TTC549 (cell line): ENCODE measurements around the gene UCP3.

Experiments used
- FAIRE-seq: peaks from 2 replicates; lab custom pipeline; 2012; peaks lifted over from hg19 to GRCh38; lab: Jason Lieb, UNC

The UCP3 gene

DNA sequence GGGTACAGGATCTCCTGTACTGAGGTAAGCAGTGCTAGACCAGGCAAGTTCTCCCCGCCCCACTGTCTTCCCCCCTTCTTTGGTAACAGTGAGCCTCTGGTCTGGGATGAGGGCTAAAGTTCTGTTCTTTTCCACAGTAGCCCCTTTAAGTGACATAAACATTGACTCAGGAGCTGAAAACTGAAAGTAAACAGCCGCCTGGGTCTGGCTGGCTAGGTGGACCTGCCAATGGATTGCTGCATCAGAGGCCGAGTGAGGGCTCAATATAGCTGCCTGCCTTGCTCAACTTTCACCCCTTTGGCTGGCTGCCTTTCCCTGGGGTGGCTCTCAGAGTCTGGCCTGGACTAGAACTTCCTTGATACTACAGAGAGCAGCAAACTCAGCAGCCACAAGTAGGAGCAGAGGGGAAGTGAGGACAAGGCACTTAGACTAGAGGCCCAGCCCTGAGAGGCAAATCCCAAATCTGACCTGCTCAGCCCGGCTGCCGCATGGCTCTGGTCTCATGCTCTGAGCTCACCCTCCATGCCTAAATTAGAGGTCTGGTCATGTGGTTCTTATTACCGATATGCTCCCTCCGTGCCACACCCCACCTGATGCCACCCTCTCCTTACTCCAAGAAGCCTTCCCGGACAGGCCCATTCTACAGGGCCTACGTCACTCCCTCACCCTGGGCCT lies 9.6 kb upstream of the UCP3 start:
- no peak for FAIRE-seq

DNA sequence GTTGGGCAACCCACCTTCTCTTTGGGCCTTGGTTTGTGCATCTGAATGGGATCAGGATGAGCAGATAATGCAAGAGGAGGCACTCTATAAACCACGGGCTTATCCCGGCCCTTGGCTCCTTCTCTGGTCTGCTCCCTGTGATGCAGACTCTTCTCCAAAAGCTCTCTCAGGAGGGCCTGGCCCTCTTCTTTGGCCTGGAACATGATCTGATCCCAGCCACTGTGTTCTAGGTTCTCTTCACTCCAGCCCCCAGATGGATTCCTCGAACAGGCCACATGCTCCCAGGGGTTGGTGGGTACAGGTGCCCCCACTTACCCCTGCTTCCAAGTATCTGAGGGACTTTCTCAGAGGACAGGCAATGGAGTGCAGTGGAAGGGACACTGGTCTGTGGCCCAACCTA lies 8.7 kb upstream of the UCP3 start:
- no peak for FAIRE-seq

- FAIRE-seq: no peak
These were observed 7.2 kb upstream of the UCP3 start for GRCh38 chr11:74015919-74016684.

- FAIRE-seq: no peak
These were observed 6.0 kb upstream of the UCP3 start for GRCh38 chr11:74014880-74015279.

DNA sequence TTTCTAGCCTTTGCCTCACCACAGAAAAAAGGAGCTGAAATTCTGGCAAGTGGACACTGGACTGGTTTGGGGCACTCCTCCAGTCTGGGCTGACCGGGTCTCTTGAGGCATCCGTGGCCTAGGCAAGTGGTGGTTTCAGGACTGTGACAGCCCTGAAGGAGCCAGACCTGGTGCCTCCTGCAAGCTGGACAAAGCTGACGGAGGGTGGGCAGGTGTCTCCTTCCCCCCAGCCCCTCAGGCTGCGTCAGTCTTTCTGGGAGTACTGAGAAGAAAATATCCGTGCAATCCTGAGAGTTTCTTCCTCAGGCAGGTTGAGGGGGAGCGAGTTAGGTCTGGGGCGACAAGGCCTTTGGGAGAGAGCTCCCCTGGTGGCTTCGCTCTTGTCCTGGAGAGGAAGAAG lies 4.3 kb upstream of the UCP3 start:
- no peak for FAIRE-seq

DNA sequence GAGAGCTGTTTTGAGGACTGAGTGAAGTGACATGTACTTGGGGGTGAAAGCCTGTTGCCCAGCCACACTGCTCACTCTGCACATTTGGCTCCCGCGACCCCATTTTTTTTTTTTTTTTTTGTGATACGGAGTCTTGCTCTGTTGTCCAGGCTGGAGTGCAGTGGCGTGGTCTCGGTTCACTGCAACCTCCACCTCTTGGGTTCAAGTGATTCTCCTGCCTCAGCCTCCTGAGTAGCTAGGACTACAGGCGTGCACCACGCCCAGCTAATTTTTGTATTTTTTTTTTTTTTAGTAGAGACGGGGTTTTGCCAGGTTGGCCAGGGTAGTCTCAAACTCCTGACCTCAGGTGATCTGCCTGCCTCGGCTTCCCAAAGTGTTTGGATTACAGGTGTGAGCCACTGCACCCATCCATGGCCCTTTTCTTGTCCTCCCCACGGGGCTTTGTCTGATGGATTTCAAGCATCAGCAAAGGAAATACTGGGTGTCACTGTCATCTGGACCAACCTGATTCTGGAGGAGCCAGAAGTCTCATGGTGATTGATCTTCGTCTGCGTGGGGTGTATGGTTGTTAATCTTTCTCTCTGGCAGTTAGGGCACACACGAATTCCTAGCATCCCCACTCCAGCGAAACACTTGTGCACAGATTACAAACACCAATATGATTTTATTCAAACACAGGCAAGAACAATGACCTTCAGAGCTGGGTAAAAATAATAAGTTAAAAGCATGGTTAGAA lies 3.4 kb upstream of the UCP3 start:
- no peak for FAIRE-seq

GRCh38 chr11:74011360-74012073 lies 2.6 kb upstream of the UCP3 start:
- FAIRE-seq: no peak

GRCh38 chr11:74010306-74011300 lies 1.7 kb upstream of the UCP3 start:
- no peak for FAIRE-seq

DNA sequence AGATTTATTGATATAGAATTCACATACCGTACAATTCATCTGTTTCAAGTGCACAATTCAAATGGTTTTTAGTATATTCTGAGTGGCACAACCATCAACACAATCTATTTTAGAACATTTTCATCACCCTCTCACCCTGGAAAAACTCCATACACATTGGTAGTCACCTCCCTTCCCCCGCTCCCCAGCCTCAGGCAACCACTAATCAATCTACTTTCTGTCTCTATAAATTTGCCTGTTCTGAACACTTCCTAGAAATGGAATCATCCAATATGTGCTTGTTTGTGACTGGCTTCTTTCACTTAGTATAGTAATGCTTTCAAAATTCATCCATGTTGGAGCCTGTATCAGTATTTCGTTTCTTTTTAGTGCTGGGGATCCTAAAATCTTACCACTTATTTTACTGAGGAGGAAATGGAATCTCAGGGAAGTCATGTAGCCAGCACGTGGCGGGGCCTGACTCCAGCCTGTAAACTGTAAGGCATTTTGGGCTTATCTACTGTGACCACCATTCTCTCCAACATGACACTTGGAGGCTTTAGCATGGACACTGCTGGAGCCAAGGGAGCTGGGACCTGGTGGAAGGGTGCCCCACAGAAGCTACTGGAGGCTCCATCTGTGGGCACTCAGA lies 905 bp upstream of the UCP3 start:
- no peak for FAIRE-seq

- FAIRE-seq: no peak
These were observed 304 bp upstream of the UCP3 start for GRCh38 chr11:74009230-74009547.

DNA sequence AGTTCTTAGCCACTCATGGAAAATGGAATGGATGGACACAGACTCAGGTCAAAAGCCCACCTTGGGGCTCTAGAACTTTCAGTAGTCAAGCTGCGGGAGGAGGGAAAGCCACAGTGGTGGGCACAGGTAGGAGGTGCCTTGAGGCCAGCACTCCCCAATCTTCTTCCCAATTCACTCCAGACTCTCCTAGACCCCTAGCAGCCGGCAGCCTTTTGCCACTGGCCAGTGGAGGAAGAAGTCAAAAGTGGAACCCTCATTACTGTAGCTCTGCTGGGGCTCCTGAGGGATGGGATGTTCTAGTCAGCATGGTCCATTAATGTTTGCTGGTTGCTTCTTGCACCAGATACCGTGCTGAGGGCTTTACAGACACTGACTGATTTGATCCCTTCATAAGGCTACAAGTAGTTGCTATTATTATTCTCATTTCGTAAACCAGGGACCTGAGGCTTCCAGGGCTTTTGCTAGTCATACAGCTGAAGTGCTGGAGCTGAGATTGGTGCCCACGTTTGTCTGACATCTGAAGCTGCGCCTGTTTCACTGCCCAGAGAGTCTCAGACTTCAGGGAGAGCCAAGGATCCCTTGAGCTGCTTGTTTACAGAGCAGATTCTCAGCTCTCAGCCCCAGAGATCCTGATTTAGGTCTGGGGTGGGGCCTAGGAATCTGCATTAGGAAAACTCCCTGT lies 1.1 kb downstream of the UCP3 start:
- FAIRE-seq: no peak

DNA sequence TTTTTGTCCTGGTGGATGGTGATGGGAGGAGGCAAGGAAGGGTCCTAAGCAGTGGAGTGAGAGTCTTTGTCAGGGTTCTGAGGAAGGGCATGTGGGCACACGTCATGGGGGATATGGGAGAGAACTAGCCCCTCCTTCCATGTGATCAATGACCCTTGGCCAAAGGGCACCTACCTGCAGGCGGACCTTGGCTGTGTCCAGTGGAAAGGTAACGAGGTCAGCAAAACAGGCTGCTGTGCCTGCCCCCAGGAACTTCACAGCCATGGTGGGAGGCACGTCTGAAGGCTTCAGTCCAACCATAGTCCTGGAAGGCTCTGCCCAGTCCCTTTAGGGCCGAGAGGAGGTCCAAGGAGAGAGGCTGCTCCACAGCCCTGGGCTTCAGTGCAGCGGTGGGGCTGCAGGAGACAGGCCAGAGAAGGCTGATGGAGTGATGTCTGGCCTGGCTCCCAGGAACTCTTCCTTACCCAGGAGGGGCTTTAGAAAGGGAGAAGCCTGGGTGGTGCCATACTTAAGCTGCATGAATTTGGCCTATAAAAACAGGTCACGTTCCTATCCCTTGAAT lies 2.1 kb downstream of the UCP3 start:
- no peak for FAIRE-seq

DNA sequence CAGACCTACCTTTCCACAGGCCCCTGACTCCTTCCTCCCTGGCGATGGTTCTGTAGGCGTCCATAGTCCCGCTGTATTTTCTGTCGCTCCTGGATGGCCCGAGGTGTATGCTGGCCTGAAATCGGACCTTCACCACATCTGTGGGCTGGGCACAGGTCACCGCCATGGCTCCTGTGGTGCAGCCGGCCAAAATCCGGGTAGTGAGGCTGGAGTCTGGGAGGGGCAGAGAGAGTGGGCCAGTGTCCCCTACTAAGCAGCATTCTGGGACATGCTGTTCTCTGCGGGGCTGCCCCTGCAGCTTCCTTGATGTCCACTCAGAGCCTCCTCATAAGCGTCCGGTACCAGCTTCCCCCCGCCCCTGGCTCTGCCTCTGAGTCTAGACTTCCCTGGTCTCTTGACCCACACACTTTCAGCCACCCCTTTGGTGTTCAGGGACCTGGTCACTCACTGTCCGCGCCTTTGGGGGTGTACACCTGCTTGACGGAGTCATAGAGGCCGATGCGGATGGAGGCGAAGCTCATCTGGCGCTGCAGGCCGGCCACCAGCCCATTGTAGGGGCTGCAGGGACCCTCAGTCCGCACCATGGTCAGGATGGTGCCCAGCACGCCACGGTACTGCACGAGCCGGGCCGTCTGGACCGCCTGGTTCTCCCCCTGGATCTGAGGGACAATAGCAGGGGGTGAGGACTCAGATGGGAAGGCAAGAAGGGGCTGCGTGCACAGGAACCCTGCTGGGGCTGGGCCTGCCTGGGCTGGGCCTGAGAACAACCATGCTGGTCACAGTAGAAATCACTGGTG lies 3.0 kb downstream of the UCP3 start:
- no peak for FAIRE-seq

DNA sequence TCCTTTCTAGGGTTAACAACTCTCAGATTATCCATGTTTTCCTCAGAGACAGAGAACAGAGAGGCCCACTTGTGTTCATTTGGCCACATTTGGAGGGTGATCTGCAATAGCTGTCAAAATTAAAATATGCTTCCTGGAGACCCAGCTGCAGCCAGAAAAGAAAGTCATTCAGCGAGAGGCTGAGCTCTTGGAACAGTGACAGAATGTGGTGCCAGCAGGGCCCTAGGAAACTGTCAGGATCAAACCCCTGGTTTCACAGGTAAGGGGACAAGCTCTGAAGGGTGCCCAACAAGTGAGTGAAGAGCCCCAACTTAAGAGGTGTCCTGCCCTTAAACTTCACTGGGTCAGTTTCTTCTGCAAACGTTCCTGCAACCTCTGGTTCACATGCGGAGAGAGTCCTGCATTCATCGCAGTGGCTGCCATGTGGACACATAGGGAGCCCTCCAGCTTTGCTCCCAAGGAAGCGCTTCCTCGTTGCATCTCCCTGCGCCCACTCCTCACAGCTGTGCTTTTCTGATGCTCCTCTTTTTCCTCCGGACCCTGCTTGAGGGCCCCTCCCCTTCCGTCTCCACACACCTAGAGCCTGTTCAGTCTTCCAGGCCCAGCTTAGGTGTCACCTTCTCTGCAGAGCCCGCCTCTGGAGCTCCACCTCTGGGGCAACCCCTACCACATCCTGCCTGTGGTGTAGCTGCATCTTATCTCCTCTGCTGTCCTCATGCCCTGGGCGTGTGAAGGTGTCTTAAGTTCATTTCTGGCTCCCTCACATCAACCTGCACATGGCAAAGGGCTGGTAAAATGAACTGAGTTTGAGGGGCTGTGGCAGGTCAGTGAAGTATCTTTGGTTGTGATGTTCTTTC lies 3.9 kb downstream of the UCP3 start:
- FAIRE-seq: no peak

GRCh38 chr11:74004046-74004695 lies 4.7 kb downstream of the UCP3 start:
- FAIRE-seq: no peak

DNA sequence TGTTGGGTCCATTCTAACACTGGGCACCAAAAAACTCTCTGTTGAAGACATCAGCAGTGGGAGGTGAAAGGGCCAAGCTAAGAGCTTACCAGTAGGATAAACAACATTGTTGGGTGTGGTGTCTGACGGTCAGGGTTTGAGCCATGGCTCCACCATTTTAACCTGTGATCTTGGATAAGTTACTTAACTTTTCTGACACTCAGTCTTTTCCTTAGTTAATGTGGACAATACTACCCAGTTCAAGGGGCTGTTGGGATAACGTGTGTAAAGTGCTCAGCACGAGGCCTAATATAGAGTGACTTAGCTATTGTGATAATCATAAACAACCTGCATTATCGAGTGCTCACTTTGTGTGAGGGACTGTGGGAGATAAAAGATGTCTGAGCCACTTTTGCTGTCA lies 6.1 kb downstream of the UCP3 start:
- no peak for FAIRE-seq

DNA sequence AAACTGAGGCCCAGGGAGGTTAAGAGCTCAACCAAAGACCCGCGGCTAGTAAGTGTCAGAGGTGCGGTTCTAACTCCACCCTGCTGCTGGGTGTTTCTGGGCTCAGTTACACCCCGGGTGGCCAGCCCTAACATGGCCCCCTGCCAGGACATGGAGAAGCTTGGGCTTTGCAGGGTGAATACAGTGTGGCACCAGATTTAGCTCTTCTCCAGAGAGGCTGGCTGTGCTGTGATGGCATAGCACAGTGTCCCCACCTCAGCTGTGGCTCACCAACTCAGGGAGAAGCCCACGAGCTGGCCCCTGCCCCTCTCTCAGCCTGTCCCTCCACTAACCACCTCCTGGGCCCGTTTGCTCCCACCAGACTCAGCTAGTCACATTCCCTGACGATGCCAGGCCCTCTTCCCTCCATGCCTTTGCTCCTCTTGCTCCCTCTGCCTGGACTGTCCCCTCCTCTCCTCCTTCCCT lies 7.0 kb downstream of the UCP3 start:
- FAIRE-seq: no peak
